Measurements from ENCODE around the gene IGSF21.

The IGSF21 gene

DNA sequence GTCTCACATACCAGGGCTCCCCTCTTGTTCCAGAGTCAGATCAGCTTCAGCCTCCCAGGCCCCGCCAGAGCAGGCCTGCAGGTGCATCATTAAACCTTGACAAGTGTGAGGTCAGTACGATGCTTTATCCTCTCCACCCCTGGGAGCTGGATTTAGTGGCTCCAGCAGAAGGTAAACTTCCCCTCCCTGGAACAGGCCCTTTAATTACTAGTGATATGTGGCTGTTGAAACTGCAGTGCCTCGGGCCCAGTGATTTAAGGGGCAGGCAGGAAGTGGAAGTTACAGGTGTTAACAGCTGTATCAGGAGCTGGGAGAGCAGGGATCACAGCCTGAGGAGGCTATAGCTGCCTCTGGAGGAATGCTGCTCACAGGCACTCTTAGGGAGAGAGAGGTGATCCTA is 240.8 kb downstream of the IGSF21 start:
- no peaks in the 10 kb centered on the region for H3K79me1 ChIP-seq (ENCODE audit: low read length)
- no peak overlapping the region for H3K23ac ChIP-seq (ENCODE audit: low read length)
- WGBS (ENCODE audit: extremely low coverage, insufficient coverage, low lambda C conversion rate) = no CpG with 5 or more reads among the region's 3 CpGs
- H3K27me3 ChIP-seq (ENCODE audit: insufficient read depth, low read length, poor library complexity) = no peaks in the 10 kb centered on the region
- H4K5ac ChIP-seq (ENCODE audit: low read length) = no peak overlapping the region
- no peaks in the 10 kb centered on the region for H3K36me3 ChIP-seq (ENCODE audit: control insufficient read depth, insufficient read depth, low read length)
- no peak overlapping the region for H3K4me3 ChIP-seq (ENCODE audit: low read length)
- H3K56ac ChIP-seq (ENCODE audit: low read length) = no peak overlapping the region
- peak overlapping the region; percentile 11 for H2BK5ac ChIP-seq (ENCODE audit: low read length)
- no peak overlapping the region for H3K4me2 ChIP-seq (ENCODE audit: low read length)
- peaks cover 7% of the 10 kb centered on the region for H3K4me1 ChIP-seq (ENCODE audit: control insufficient read depth, low read depth, low read length)
- no peaks in the 10 kb centered on the region for H3K79me2 ChIP-seq (ENCODE audit: control insufficient read depth, insufficient read depth, low read length)
- H2AK5ac ChIP-seq (ENCODE audit: low read length) = peak overlapping the region; percentile 61
- H2BK15ac ChIP-seq (replicated peaks; ENCODE audit: low read depth) = no peak overlapping the region
- no peak overlapping the region for H3K27ac ChIP-seq (ENCODE audit: low read depth, low read length)
- no peak overlapping the region for H2BK120ac ChIP-seq (ENCODE audit: low read depth, low read length)
- peak; percentile 74 for DNase-seq
- H4K8ac ChIP-seq (ENCODE audit: low read depth, low read length) = no peak overlapping the region
- H3K18ac ChIP-seq (ENCODE audit: low read length) = no peak overlapping the region
- H3K4ac ChIP-seq (ENCODE audit: low read depth, low read length) = no peak overlapping the region
- H3K9ac ChIP-seq (ENCODE audit: low read length) = no peak overlapping the region

DNA sequence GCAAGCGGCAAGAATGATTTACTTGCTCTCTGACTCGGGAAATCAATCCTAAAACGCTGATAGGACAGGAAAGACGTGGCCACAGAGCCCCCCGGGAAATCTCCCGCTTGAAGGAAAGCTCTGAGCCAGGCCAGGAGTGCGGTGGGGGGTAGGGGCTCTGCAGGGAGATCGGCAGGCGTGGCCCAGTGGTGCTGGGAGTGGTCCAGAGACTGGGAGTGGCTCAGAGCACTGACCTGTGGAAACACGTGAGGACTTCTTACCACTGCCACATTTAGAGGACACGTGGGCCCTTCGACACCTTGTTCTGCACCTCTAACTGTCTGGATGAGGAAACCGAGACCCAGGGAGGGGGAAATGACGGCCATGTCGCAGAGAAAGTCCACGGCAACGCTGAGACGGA is 243.1 kb downstream of the IGSF21 start:
- DNase-seq = no peak
- Histone ChIP-seq H3K4me1 (ENCODE audit: control insufficient read depth, low read depth, low read length) (peaks cover 7% of the 10 kb centered on the region), H3K27me3 (ENCODE audit: insufficient read depth, low read length, poor library complexity) (no peaks in the 10 kb centered on the region), H2BK5ac (ENCODE audit: low read length) (no peak overlapping the region), H3K79me2 (ENCODE audit: control insufficient read depth, insufficient read depth, low read length) (no peaks in the 10 kb centered on the region), H3K9ac (ENCODE audit: low read length) (no peak overlapping the region), H3K56ac (ENCODE audit: low read length) (peak overlapping the region; percentile 10), H3K4me2 (ENCODE audit: low read length) (no peak overlapping the region), H2BK15ac (replicated peaks; ENCODE audit: low read depth) (no peak overlapping the region), H4K8ac (ENCODE audit: low read depth, low read length) (no peak overlapping the region), H4K5ac (ENCODE audit: low read length) (no peak overlapping the region), H3K36me3 (ENCODE audit: control insufficient read depth, insufficient read depth, low read length) (no peaks in the 10 kb centered on the region), H2BK120ac (ENCODE audit: low read depth, low read length) (no peak overlapping the region), H3K27ac (ENCODE audit: low read depth, low read length) (no peak overlapping the region), H3K4me3 (ENCODE audit: low read length) (no peak overlapping the region), H3K23ac (ENCODE audit: low read length) (no peak overlapping the region), H3K18ac (ENCODE audit: low read length) (no peak overlapping the region), H2AK5ac (ENCODE audit: low read length) (no peak overlapping the region), H3K79me1 (ENCODE audit: low read length) (no peaks in the 10 kb centered on the region), H3K4ac (ENCODE audit: low read depth, low read length) (no peak overlapping the region)
- no CpG with 5 or more reads among the region's 18 CpGs for WGBS (ENCODE audit: extremely low coverage, insufficient coverage, low lambda C conversion rate)

DNA sequence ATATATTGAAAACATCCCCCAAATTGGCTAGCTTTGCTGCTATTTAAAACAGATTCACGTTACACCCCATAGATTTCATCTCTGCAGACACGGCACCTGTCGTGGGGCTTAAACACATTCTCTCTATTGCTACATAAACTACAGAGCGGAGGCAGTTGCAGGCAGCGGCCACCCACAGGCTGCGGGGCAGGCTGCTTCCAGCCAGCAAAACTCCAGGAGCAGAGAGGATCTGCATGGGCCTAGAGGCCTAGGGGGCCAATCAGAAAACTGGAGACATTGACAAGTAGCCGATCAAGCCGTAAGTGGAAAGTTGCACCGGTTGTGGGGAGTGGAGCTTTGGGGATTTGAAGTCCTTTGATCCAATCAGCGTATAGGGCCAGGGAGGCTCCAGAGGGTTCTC is 244.1 kb downstream of the IGSF21 start:
- WGBS (ENCODE audit: extremely low coverage, insufficient coverage, low lambda C conversion rate) = no CpG with 5 or more reads among the region's 10 CpGs

DNA sequence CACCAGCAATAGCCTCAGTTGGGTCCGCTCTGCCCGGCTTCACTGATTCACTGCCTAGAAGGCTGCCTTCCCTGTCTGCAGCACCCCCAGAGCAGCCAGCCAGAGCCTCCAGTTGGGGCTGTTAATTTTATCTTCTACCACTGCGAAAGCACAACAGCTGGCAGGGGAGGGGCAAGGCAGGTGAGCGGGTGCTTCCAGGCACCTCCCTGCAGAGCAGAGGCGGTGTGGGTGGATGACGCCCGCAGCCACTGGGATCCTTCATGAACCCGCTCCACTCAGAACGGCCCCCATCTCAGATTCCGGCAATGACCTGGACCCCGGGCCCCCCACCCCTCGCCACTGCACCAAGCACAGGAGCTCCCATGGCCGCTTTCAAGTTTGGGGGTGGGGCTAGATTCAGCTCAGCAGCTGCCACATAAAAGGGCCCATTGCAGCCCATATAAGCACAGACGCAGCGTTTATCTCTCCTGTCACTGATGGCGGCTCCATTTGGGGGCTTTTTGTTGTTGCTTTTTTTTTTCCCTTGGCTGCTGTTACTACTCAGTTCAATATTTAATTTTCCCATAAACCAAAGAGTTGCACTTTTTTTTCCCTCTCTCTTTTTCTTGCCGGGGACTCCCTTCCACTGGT is 245.2 kb downstream of the IGSF21 start:
- Histone ChIP-seq H3K18ac (ENCODE audit: low read length) (no peak overlapping the region), H3K4me2 (ENCODE audit: low read length) (no peak overlapping the region), H2BK120ac (ENCODE audit: low read depth, low read length) (no peak overlapping the region), H4K5ac (ENCODE audit: low read length) (no peak overlapping the region), H3K4me3 (ENCODE audit: low read length) (no peak overlapping the region), H3K56ac (ENCODE audit: low read length) (peak overlapping the region; percentile 47), H2BK15ac (replicated peaks; ENCODE audit: low read depth) (no peak overlapping the region), H3K79me2 (ENCODE audit: control insufficient read depth, insufficient read depth, low read length) (no peaks in the 10 kb centered on the region), H3K27ac (ENCODE audit: low read depth, low read length) (no peak overlapping the region), H3K23ac (ENCODE audit: low read length) (no peak overlapping the region), H3K9ac (ENCODE audit: low read length) (no peak overlapping the region), H3K4me1 (ENCODE audit: control insufficient read depth, low read depth, low read length) (peaks cover 7% of the 10 kb centered on the region), H2AK5ac (ENCODE audit: low read length) (no peak overlapping the region), H2BK5ac (ENCODE audit: low read length) (no peak overlapping the region), H4K8ac (ENCODE audit: low read depth, low read length) (no peak overlapping the region), H3K79me1 (ENCODE audit: low read length) (no peaks in the 10 kb centered on the region), H3K27me3 (ENCODE audit: insufficient read depth, low read length, poor library complexity) (no peaks in the 10 kb centered on the region), H3K36me3 (ENCODE audit: control insufficient read depth, insufficient read depth, low read length) (no peaks in the 10 kb centered on the region), H3K4ac (ENCODE audit: low read depth, low read length) (no peak overlapping the region)
- no CpG with 5 or more reads among the region's 17 CpGs for WGBS (ENCODE audit: extremely low coverage, insufficient coverage, low lambda C conversion rate)
- DNase-seq = no peak

More for the DNA sequence above, 244.1 kb downstream of the IGSF21 start:
- H3K4me1 ChIP-seq (ENCODE audit: control insufficient read depth, low read depth, low read length) = peaks cover 7% of the 10 kb centered on the region
- no peak overlapping the region for H3K18ac ChIP-seq (ENCODE audit: low read length)
- H4K5ac ChIP-seq (ENCODE audit: low read length) = no peak overlapping the region
- no peak overlapping the region for H3K4me2 ChIP-seq (ENCODE audit: low read length)
- DNase-seq = no peak
- H4K8ac ChIP-seq (ENCODE audit: low read depth, low read length) = no peak overlapping the region
- H2BK5ac ChIP-seq (ENCODE audit: low read length) = no peak overlapping the region
- H3K4ac ChIP-seq (ENCODE audit: low read depth, low read length) = no peak overlapping the region
- no peak overlapping the region for H3K56ac ChIP-seq (ENCODE audit: low read length)
- no peak overlapping the region for H3K9ac ChIP-seq (ENCODE audit: low read length)
- H3K79me2 ChIP-seq (ENCODE audit: control insufficient read depth, insufficient read depth, low read length) = no peaks in the 10 kb centered on the region
- no peak overlapping the region for H2BK120ac ChIP-seq (ENCODE audit: low read depth, low read length)
- no peak overlapping the region for H3K27ac ChIP-seq (ENCODE audit: low read depth, low read length)
- no peaks in the 10 kb centered on the region for H3K27me3 ChIP-seq (ENCODE audit: insufficient read depth, low read length, poor library complexity)
- H2AK5ac ChIP-seq (ENCODE audit: low read length) = no peak overlapping the region
- no peak overlapping the region for H3K4me3 ChIP-seq (ENCODE audit: low read length)
- no peak overlapping the region for H3K23ac ChIP-seq (ENCODE audit: low read length)
- no peak overlapping the region for H2BK15ac ChIP-seq (replicated peaks; ENCODE audit: low read depth)
- no peaks in the 10 kb centered on the region for H3K36me3 ChIP-seq (ENCODE audit: control insufficient read depth, insufficient read depth, low read length)
- H3K79me1 ChIP-seq (ENCODE audit: low read length) = no peaks in the 10 kb centered on the region

DNA sequence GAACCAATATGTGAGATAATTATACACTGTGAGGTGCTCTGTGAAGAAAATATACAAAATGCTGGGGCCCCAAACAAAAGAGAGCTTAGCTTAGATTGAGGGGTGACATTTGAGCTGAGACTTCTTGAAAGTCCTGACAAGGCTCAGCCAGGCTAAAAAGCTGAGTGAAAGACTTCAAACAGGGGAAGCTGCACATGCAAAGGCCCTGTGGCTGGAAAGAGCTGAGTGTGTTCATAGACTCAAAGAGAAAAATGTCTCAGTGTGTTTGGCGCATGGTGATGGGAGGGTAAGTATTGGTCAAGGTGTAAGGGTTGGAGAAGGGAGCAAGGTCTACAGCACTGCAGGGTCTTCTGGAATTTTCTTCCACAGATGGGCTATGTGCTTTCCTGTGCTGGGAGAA is 245.9 kb downstream of the IGSF21 start:
- H3K4me3 ChIP-seq (ENCODE audit: low read length) = no peak overlapping the region
- H3K79me2 ChIP-seq (ENCODE audit: control insufficient read depth, insufficient read depth, low read length) = no peaks in the 10 kb centered on the region
- no peak overlapping the region for H4K5ac ChIP-seq (ENCODE audit: low read length)
- no peak overlapping the region for H2AK5ac ChIP-seq (ENCODE audit: low read length)
- peaks cover 6% of the 10 kb centered on the region for H3K4me1 ChIP-seq (ENCODE audit: control insufficient read depth, low read depth, low read length)
- no peak overlapping the region for H3K4me2 ChIP-seq (ENCODE audit: low read length)
- no peaks in the 10 kb centered on the region for H3K27me3 ChIP-seq (ENCODE audit: insufficient read depth, low read length, poor library complexity)
- no peak overlapping the region for H2BK15ac ChIP-seq (replicated peaks; ENCODE audit: low read depth)
- peak overlapping the region; percentile 90 for H2BK5ac ChIP-seq (ENCODE audit: low read length)
- H3K18ac ChIP-seq (ENCODE audit: low read length) = no peak overlapping the region
- H3K79me1 ChIP-seq (ENCODE audit: low read length) = no peaks in the 10 kb centered on the region
- DNase-seq = no peak
- no peak overlapping the region for H4K8ac ChIP-seq (ENCODE audit: low read depth, low read length)
- no peak overlapping the region for H3K27ac ChIP-seq (ENCODE audit: low read depth, low read length)
- no peaks in the 10 kb centered on the region for H3K36me3 ChIP-seq (ENCODE audit: control insufficient read depth, insufficient read depth, low read length)
- H2BK120ac ChIP-seq (ENCODE audit: low read depth, low read length) = no peak overlapping the region
- no CpG with 5 or more reads among the region's 1 CpG for WGBS (ENCODE audit: extremely low coverage, insufficient coverage, low lambda C conversion rate)
- no peak overlapping the region for H3K56ac ChIP-seq (ENCODE audit: low read length)
- no peak overlapping the region for H3K23ac ChIP-seq (ENCODE audit: low read length)
- H3K4ac ChIP-seq (ENCODE audit: low read depth, low read length) = no peak overlapping the region
- H3K9ac ChIP-seq (ENCODE audit: low read length) = no peak overlapping the region

DNA sequence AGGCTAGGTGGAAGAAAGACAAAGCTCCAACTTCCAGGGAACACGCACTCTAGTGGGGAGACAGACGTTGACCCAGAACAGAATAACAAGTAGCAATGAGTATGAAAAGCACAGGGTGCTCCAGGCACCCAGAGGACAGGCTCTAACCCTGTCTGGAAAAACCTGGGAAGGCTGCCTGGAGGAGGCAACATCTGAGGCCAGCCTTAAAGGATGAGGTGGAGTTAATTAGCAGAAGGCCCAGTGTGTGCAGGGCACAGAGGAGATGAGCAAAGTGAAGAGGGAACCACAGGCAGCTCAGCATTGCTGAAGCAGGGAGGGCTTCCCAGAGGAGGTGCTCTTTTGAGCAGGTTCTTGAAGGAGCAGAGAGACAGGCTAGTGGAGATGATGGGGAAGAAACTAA is 246.4 kb downstream of the IGSF21 start:
- peak; percentile 30 for DNase-seq
- WGBS (ENCODE audit: extremely low coverage, insufficient coverage, low lambda C conversion rate) = no CpG with 5 or more reads among the region's 2 CpGs
- Histone ChIP-seq H3K9ac (ENCODE audit: low read length) (no peak overlapping the region), H3K4me1 (ENCODE audit: control insufficient read depth, low read depth, low read length) (peaks cover 4% of the 10 kb centered on the region), H3K23ac (ENCODE audit: low read length) (no peak overlapping the region), H2AK5ac (ENCODE audit: low read length) (peak overlapping the region; percentile 10), H3K79me1 (ENCODE audit: low read length) (no peaks in the 10 kb centered on the region), H3K4me3 (ENCODE audit: low read length) (no peak overlapping the region), H3K18ac (ENCODE audit: low read length) (no peak overlapping the region), H4K8ac (ENCODE audit: low read depth, low read length) (no peak overlapping the region), H3K4ac (ENCODE audit: low read depth, low read length) (no peak overlapping the region), H3K56ac (ENCODE audit: low read length) (peak overlapping the region; percentile 40), H2BK15ac (replicated peaks; ENCODE audit: low read depth) (no peak overlapping the region), H3K27ac (ENCODE audit: low read depth, low read length) (no peak overlapping the region), H4K5ac (ENCODE audit: low read length) (no peak overlapping the region), H3K36me3 (ENCODE audit: control insufficient read depth, insufficient read depth, low read length) (no peaks in the 10 kb centered on the region), H2BK5ac (ENCODE audit: low read length) (peak overlapping the region; percentile 90), H2BK120ac (ENCODE audit: low read depth, low read length) (no peak overlapping the region), H3K4me2 (ENCODE audit: low read length) (no peak overlapping the region), H3K79me2 (ENCODE audit: control insufficient read depth, insufficient read depth, low read length) (no peaks in the 10 kb centered on the region), H3K27me3 (ENCODE audit: insufficient read depth, low read length, poor library complexity) (no peaks in the 10 kb centered on the region)

All from mesendoderm (in vitro differentiated cells).